CD4-positive, CD25-positive, alpha-beta regulatory T cell (primary cell): ENCODE measurements around the gene PPIE. TPM values are rescaled to one million over a fixed set of nuclear protein-coding genes. Genes with fewer than 3 reads are reported as not detected.

Source experiments
- ATAC-seq, 2 donors: fragments of 150-1000 bp; cut with Tn5 transposase; one replicate each; pipeline ENCODE4 v1.10.0; 2021; ENCODE audit warnings: low read depth in 2 of 2, moderate number of reproducible peaks in 2 of 2, moderate library complexity in 1 of 2
- DNase-seq, 3 donors: peaks; one replicate each; pipeline versions ENCODE4 v3.0.0 to v3.0.0-alpha.2; 2012 to 2022; ENCODE audit warnings: mixed read lengths in 1 of 3
- H3K27ac ChIP-seq: one replicate; pipeline ENCODE4 v1.7.0; 2013; ENCODE audit warnings: mild to moderate bottlenecking, low read length; ENCODE audit not compliant: insufficient read depth, poor library complexity, severe bottlenecking
- H3K27me3 ChIP-seq: one replicate; pipeline ENCODE4 v1.7.0; 2013; ENCODE audit warnings: low read length; ENCODE audit not compliant: control insufficient read depth, insufficient read depth
- H3K36me3 ChIP-seq: one replicate; pipeline ENCODE4 v1.7.0; 2013; ENCODE audit warnings: mild to moderate bottlenecking, low read length, moderate library complexity; ENCODE audit not compliant: control insufficient read depth, insufficient read depth
- H3K4me1 ChIP-seq: 2 replicates; pipeline ENCODE4 v1.7.0; 2013; ENCODE audit warnings: mild to moderate bottlenecking, low read length; ENCODE audit not compliant: insufficient read depth, control insufficient read depth, poor library complexity, severe bottlenecking
- H3K4me3 ChIP-seq: one replicate; pipeline ENCODE4 v1.7.0; 2013; ENCODE audit warnings: low read depth, mild to moderate bottlenecking, low read length, moderate library complexity
- H3K9me3 ChIP-seq, 2 experiments: 1 replicate in 1 of 2; 2 replicates in 1 of 2; pipeline ENCODE4 v1.7.0; 2013; ENCODE audit warnings: low read length in 2 of 2, mild to moderate bottlenecking in 1 of 2, moderate library complexity in 1 of 2; ENCODE audit not compliant: control insufficient read depth in 2 of 2
- H3K27ac Mint-ChIP-seq, 3 donors: one replicate each; pipeline ENCODE4 v1.8.0; 2020 to 2022; ENCODE audit warnings: mild to moderate bottlenecking in 3 of 3, mixed read lengths in 3 of 3, moderate library complexity in 2 of 3
- H3K27me3 Mint-ChIP-seq: one replicate; pipeline ENCODE4 v1.8.0; 2022; ENCODE audit warnings: mild to moderate bottlenecking, mixed read lengths
- H3K36me3 Mint-ChIP-seq: one replicate; pipeline ENCODE4 v1.8.0; 2020; ENCODE audit warnings: mixed read lengths
- H3K4me1 Mint-ChIP-seq, 4 donors: one replicate each; pipeline ENCODE4 v1.8.0; 2020 to 2022; ENCODE audit warnings: mixed read lengths in 4 of 4, mild to moderate bottlenecking in 1 of 4
- H3K4me3 Mint-ChIP-seq, 4 donors: one replicate each; pipeline ENCODE4 v1.8.0; 2020 to 2022; ENCODE audit warnings: mild to moderate bottlenecking in 4 of 4, mixed read lengths in 4 of 4, moderate library complexity in 3 of 4
- H3K9me3 Mint-ChIP-seq, 7 donors: one replicate each; pipeline ENCODE4 v1.8.0; 2020 to 2022; ENCODE audit warnings: mixed read lengths in 7 of 7, mild to moderate bottlenecking in 3 of 7, moderate library complexity in 2 of 7
- polyA plus RNA-seq, 4 donors: library from polyadenylated mRNA; unstranded; fragments of 300-500 nt; fragmentation: Illumina TruSeq; gene quantifications; one replicate each; pipeline ENCODE4 v1.2.3, GENCODE V29; 2021
- total RNA-seq: library from RNA; stranded (reverse); gene quantifications from one replicate; pipeline ENCODE4 v1.2.3, GENCODE V29; 2022

PPIE gene
- total and polyA plus RNA-seq, 5 donors from 2014 or later, result 36.8 to 118 (median 91.6) TPM

- no peaks in the 10 kb centered on the region for H3K27me3 ChIP-seq
- H3K27me3 Mint-ChIP-seq, result no peaks in the 10 kb centered on the region
- H3K36me3 Mint-ChIP-seq, result peaks cover 46% of the 10 kb centered on the region
- H3K4me3 Mint-ChIP-seq, result no peak overlapping the region
- no peak for DNase-seq
- H3K4me1 ChIP-seq, result no peaks in the 10 kb centered on the region
- H3K4me1 Mint-ChIP-seq, result peaks cover 5 to 10% (median 6%) of the 10 kb centered on the region in 4 donors
- no peak for ATAC-seq
- peaks cover 98% of the 10 kb centered on the region for H3K36me3 ChIP-seq
- no peaks in the 10 kb centered on the region for H3K9me3 ChIP-seq
- H3K27ac ChIP-seq, result no peak overlapping the region
- H3K9me3 Mint-ChIP-seq, result peaks cover 0 to 1% (median 0%) of the 10 kb centered on the region in 7 donors
- H3K4me3 ChIP-seq, result no peak overlapping the region
- H3K27ac Mint-ChIP-seq, result no peak overlapping the region
These were observed 14.0 kb downstream of the PPIE start for GRCh38 chr1:39752703-39753102.

DNA sequence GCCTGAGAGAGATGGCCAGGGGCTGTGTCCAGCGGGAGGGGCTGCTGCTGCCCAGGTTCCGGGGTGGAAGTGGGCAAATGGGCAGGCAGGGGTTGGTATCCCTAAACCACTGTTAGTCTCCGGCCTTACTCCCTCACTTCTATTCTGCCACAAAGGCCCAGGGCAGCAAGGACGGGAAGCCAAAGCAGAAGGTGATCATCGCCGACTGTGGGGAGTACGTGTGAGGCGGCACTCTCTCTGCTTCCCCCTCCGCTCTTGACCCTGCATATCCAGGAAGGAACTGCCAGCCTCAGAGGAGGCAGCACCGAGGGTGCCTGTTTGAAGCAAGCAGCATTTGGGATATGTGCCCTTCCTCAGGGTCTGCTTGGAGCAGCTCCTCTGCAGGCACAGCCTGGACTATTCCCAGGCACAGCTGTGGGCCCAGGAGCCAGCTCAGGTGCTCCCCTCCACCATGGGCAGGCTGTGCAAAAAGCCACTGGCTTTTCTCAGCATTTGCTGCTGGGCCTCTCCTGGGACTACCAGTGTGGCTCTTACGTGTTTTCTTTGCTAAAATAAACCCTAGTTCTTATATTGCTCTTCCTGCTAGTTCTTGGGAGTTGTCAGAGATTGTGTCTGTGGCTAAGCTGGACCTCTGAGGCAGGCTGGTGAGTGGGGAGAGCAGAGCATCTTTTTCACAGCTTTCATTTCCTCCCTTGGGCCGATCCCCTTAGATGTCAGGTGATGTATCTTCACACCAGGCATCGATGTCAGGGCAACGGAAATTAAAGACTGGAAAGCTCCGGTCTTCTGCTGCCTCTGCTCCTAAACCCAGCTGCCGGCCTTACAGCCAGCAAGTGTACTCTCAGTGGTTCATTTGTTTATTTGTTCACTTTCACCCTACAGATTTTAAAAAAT lies 14.7 kb downstream of the PPIE start:
- peaks cover 3 to 10% (median 5%) of the 10 kb centered on the region in 4 donors for H3K4me1 Mint-ChIP-seq
- H3K4me3 Mint-ChIP-seq, result no peak overlapping the region
- no peak overlapping the region for H3K27ac Mint-ChIP-seq
- peaks cover 0 to 1% (median 0%) of the 10 kb centered on the region in 7 donors for H3K9me3 Mint-ChIP-seq
- no peaks in the 10 kb centered on the region for H3K27me3 ChIP-seq
- H3K27ac ChIP-seq, result no peak overlapping the region
- DNase-seq (no peak), ATAC-seq (no peak)
- no peaks in the 10 kb centered on the region for H3K9me3 ChIP-seq
- no peaks in the 10 kb centered on the region for H3K27me3 Mint-ChIP-seq
- H3K4me3 ChIP-seq, result no peak overlapping the region
- no peaks in the 10 kb centered on the region for H3K4me1 ChIP-seq
- H3K36me3 Mint-ChIP-seq, result peaks cover 47% of the 10 kb centered on the region
- H3K36me3 ChIP-seq, result peaks cover 96% of the 10 kb centered on the region

- Mint-ChIP-seq H3K27ac (no peak overlapping the region), H3K36me3 (peaks cover 46% of the 10 kb centered on the region)
These were observed 15.4 kb downstream of the PPIE start for GRCh38 chr1:39754026-39754570.

DNA sequence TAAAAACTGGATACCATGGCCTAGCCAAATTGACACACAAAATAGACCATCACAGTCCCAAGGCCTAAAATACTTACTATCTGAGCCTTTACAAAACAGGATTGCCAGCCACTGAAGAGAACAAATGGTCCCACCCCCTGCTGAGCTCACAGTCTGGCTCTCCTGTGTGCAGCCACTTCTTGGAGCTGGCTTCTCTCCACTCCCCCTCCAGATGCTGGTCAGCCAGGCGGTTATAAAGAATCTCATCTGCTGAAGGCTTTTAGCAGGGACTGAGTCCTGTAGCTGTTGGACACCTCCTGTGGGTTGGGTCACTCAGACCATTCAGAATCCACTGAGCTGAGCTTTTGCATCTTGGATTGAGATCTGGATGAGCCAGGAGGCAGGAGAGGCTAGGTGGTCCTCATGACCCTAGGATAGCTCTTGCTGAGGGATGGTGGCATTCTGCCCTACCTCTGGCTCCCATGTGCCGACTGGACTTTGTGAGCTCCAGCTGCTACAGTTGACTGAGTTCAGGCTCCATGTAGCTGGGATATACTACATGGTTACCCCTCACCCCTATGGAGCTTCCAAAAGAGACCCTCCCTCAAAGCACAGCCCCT lies 16.3 kb downstream of the PPIE start:
- H3K36me3 Mint-ChIP-seq, result peaks cover 45% of the 10 kb centered on the region
- no peaks in the 10 kb centered on the region for H3K27me3 Mint-ChIP-seq
- H3K27ac ChIP-seq, result no peak overlapping the region
- H3K9me3 ChIP-seq, result no peaks in the 10 kb centered on the region
- H3K4me3 Mint-ChIP-seq, result no peak overlapping the region
- DNase-seq (no peak), ATAC-seq (no peak)
- no peak overlapping the region for H3K4me3 ChIP-seq
- H3K27ac Mint-ChIP-seq, result no peak overlapping the region
- H3K4me1 Mint-ChIP-seq, result peaks cover 0 to 10% (median 5%) of the 10 kb centered on the region in 4 donors
- H3K4me1 ChIP-seq, result no peaks in the 10 kb centered on the region
- H3K36me3 ChIP-seq, result peaks cover 90% of the 10 kb centered on the region
- H3K9me3 Mint-ChIP-seq, result peaks cover 0 to 1% (median 0%) of the 10 kb centered on the region in 7 donors
- no peaks in the 10 kb centered on the region for H3K27me3 ChIP-seq

More at GRCh38 chr1:39754026-39754570, 15.4 kb downstream of the PPIE start:
- no peaks in the 10 kb centered on the region for H3K4me1 ChIP-seq
- H3K9me3 ChIP-seq, result no peaks in the 10 kb centered on the region
- Mint-ChIP-seq H3K4me1 (peaks cover 3 to 10% (median 5%) of the 10 kb centered on the region in 4 donors), H3K4me3 (no peak overlapping the region), H3K27me3 (no peaks in the 10 kb centered on the region), H3K9me3 (peaks cover 0 to 1% (median 0%) of the 10 kb centered on the region in 7 donors)
- no peak overlapping the region for H3K27ac ChIP-seq
- H3K4me3 ChIP-seq, result no peak overlapping the region
- H3K36me3 ChIP-seq, result peaks cover 91% of the 10 kb centered on the region
- DNase-seq, result no peak
- no peak for ATAC-seq
- no peaks in the 10 kb centered on the region for H3K27me3 ChIP-seq

GRCh38 chr1:39755965-39756659 lies 17.4 kb downstream of the PPIE start:
- H3K9me3 ChIP-seq, result no peaks in the 10 kb centered on the region
- Mint-ChIP-seq H3K4me3 (no peak overlapping the region), H3K36me3 (peaks cover 34% of the 10 kb centered on the region), H3K27me3 (no peaks in the 10 kb centered on the region), H3K9me3 (peaks cover 0 to 1% (median 0%) of the 10 kb centered on the region in 7 donors), H3K27ac (no peak overlapping the region), H3K4me1 (peaks cover 0 to 6% (median 2%) of the 10 kb centered on the region in 4 donors)
- H3K27me3 ChIP-seq, result no peaks in the 10 kb centered on the region
- H3K4me1 ChIP-seq, result no peaks in the 10 kb centered on the region
- ATAC-seq (no peak), DNase-seq (no peak)
- peaks cover 79% of the 10 kb centered on the region for H3K36me3 ChIP-seq
- no peak overlapping the region for H3K4me3 ChIP-seq
- H3K27ac ChIP-seq, result no peak overlapping the region

DNA sequence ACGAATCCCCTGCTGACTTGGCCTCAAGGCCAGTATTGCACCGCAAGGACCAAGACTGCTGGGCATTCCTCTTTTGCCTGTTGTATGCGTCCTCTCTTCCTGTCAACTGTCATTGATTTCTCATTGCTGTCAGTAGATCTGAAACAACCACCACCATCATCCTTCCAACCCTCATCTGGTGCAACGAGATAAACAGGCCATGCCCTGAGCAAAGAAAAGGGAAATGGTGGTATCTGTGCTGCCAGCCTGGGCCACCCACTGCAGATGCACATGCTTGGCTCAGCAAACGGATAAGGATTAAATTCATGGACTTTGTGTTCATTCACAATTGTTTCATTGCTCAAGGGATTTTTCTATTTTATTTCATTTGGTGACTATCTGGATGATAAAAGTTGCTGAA lies 18.8 kb downstream of the PPIE start:
- no peaks in the 10 kb centered on the region for H3K9me3 Mint-ChIP-seq
- peak overlapping the region in 1 of 3 donors; percentile 29 for H3K27ac Mint-ChIP-seq
- Histone ChIP-seq H3K36me3 (peaks cover 66% of the 10 kb centered on the region), H3K27me3 (no peaks in the 10 kb centered on the region), H3K4me3 (no peak overlapping the region), H3K9me3 (no peaks in the 10 kb centered on the region), H3K4me1 (no peaks in the 10 kb centered on the region), H3K27ac (no peak overlapping the region)
- ATAC-seq, result no peak
- no peak overlapping the region for H3K4me3 Mint-ChIP-seq
- H3K36me3 Mint-ChIP-seq, result peaks cover 29% of the 10 kb centered on the region
- H3K27me3 Mint-ChIP-seq, result no peaks in the 10 kb centered on the region
- H3K4me1 Mint-ChIP-seq, result peaks cover 0 to 3% (median under 1%) of the 10 kb centered on the region in 4 donors
- DNase-seq, result no peak

GRCh38 chr1:39758556-39759435 lies 20.1 kb downstream of the PPIE start:
- no peaks in the 10 kb centered on the region for H3K27me3 ChIP-seq
- H3K9me3 Mint-ChIP-seq, result no peaks in the 10 kb centered on the region
- H3K36me3 Mint-ChIP-seq, result peaks cover 29% of the 10 kb centered on the region
- no peak overlapping the region for H3K27ac Mint-ChIP-seq
- H3K4me1 ChIP-seq, result no peaks in the 10 kb centered on the region
- no peaks in the 10 kb centered on the region for H3K27me3 Mint-ChIP-seq
- H3K27ac ChIP-seq, result no peak overlapping the region
- H3K36me3 ChIP-seq, result peaks cover 53% of the 10 kb centered on the region
- no peak overlapping the region for H3K4me3 ChIP-seq
- no peaks in the 10 kb centered on the region for H3K9me3 ChIP-seq
- peaks cover 0 to 3% (median 0%) of the 10 kb centered on the region in 4 donors for H3K4me1 Mint-ChIP-seq
- H3K4me3 Mint-ChIP-seq, result no peak overlapping the region
- ATAC-seq (no peak), DNase-seq (no peak)
